A549 (cell line): Measurements from ENCODE around the gene HCFC2. TPM values are rescaled to one million over a fixed set of nuclear protein-coding genes. Genes with fewer than 3 reads are reported as not detected.

ENCODE experiments used
- ATAC-seq, 2 experiments: fragments of 200-7000 bp in 1 of 2; fragments of >200 bp in 1 of 2; cut with Nextera tagmentation in 1 of 2; cut with Tn5 transposase in 1 of 2; 3 replicates each; pipeline versions ENCODE4 v1.8.0 to v1.9.1; 2018 to 2020; ENCODE audit warnings: mild to moderate bottlenecking in 1 of 2, moderate library complexity in 1 of 2
- CTCF ChIA-PET: fragments of 300-600 bp; sonication (Branson Sonifier 250); formaldehyde crosslinking; extraction: SDS; loops from one replicate; lab custom pipeline; 2021; ENCODE audit warnings: antibody characterized with exemption, inconsistent platforms; lab: Yijun Ruan, JAX
- POLR2A ChIA-PET: fragments of 350-600 bp; formaldehyde crosslinking; extraction: SDS; loops from one replicate; lab custom pipeline; 2021; ENCODE audit warnings: antibody characterized with exemption, inconsistent platforms; lab: Yijun Ruan, JAX
- DNase-seq, 2 experiments: peaks; one replicate each; pipeline versions ENCODE4 v3.0.0 to v3.0.0-alpha.2; 2011 to 2016; ENCODE audit warnings: low read depth in 1 of 2, low spot score in 1 of 2
- FAIRE-seq: peaks from 2 replicates; lab custom pipeline; 2011; peaks lifted over from hg19 to GRCh38; lab: Jason Lieb, UNC
- H3K27ac ChIP-seq, 2 experiments: fragments of >200 bp; sonication (Bioruptor Twin); formaldehyde crosslinking; 3 replicates each; pipeline ENCODE4 v1.5.1; 2016 to 2017
- H3K4me1 ChIP-seq: fragments of >200 bp; sonication (Bioruptor Twin); formaldehyde crosslinking; 3 replicates; pipeline ENCODE4 v1.6.1; 2016
- H3K4me2 ChIP-seq: fragments of >200 bp; sonication (Bioruptor Twin); formaldehyde crosslinking; 3 replicates; pipeline ENCODE4 v1.6.1; 2016
- H3K4me3 ChIP-seq: fragments of >200 bp; sonication (Bioruptor Twin); formaldehyde crosslinking; 3 replicates; pipeline ENCODE4 v1.5.1; 2016
- H3K9me3 ChIP-seq: fragments of >200 bp; sonication (Bioruptor Twin); formaldehyde crosslinking; 3 replicates; pipeline ENCODE4 v1.6.1; 2016
- CBX8 ChIP-seq: fragments of 200-600 bp; sonication (generic); IDR thresholded peaks from 2 replicates; pipeline ENCODE4 v1.6.1; 2016
- CTCF ChIP-seq: fragments of >200 bp; sonication (Bioruptor Twin); formaldehyde crosslinking; IDR thresholded peaks from 3 replicates; pipeline ENCODE4 v1.5.1; 2016
- ELK1 ChIP-seq: fragments of 150-350 bp; IDR thresholded peaks from 2 replicates; pipeline ENCODE4 v1.6.1; 2014; ENCODE audit warnings: low read depth, mild to moderate bottlenecking, low read length
- FOSB ChIP-seq: fragments of 250-450 bp; sonication (Bioruptor Pico); IDR thresholded peaks from 2 replicates; pipeline ENCODE4 v1.5.0; 2020; ENCODE audit warnings: mild to moderate bottlenecking, moderate library complexity
- GATA3 ChIP-seq: IDR thresholded peaks from 2 replicates; pipeline ENCODE4 v1.6.1; 2012; ENCODE audit warnings: borderline replicate concordance
- HEYL ChIP-seq: fragments of 250-450 bp; sonication (Bioruptor Pico); IDR thresholded peaks from 2 replicates; pipeline ENCODE4 v1.8.0; 2021; ENCODE audit warnings: mild to moderate bottlenecking, moderate library complexity
- HOXA7 ChIP-seq: fragments of 250-450 bp; sonication (Bioruptor Pico); IDR thresholded peaks from 2 replicates; pipeline ENCODE4 v1.5.0; 2020; ENCODE audit warnings: mild to moderate bottlenecking, moderate library complexity
- KDM1A ChIP-seq: fragments of 200-600 bp; sonication (generic); IDR thresholded peaks from 2 replicates; pipeline ENCODE4 v1.6.1; 2016; ENCODE audit warnings: low read depth, mild to moderate bottlenecking
- MAFK ChIP-seq: fragments of 450-650 bp; IDR thresholded peaks from 2 replicates; pipeline ENCODE4 v1.6.1; 2014; ENCODE audit not compliant: partially characterized antibody
- MAX ChIP-seq: IDR thresholded peaks from 2 replicates; pipeline ENCODE4 v1.6.1; 2012
- MYC ChIP-seq: IDR thresholded peaks from 2 replicates; pipeline ENCODE4 v1.6.1; 2012; ENCODE audit warnings: mild to moderate bottlenecking, inconsistent platforms, low read length, improper control_type of control experiment, borderline replicate concordance
- RAD21 ChIP-seq, 2 experiments: fragments of >200 bp in 1 of 2; sonication (Bioruptor Twin) in 1 of 2; formaldehyde crosslinking in 1 of 2; IDR thresholded peaks in 1 of 2; conservative IDR thresholded peaks in 1 of 2; 2 replicates in 1 of 2; 3 replicates in 1 of 2; pipeline ENCODE4 v1.6.1; 2012 to 2018; ENCODE audit warnings: inconsistent platforms in 1 of 2
- RARB ChIP-seq: fragments of 250-450 bp; sonication (Bioruptor Pico); IDR thresholded peaks from 2 replicates; pipeline ENCODE4 v1.8.0; 2021; ENCODE audit warnings: mild to moderate bottlenecking, moderate library complexity
- SMC3 ChIP-seq: fragments of >200 bp; sonication (Bioruptor Twin); formaldehyde crosslinking; IDR thresholded peaks from 3 replicates; pipeline ENCODE4 v1.6.1; 2018; ENCODE audit warnings: inconsistent platforms
- SREBF2 ChIP-seq: fragments of 450-650 bp; IDR thresholded peaks from 2 replicates; pipeline ENCODE4 v1.6.1; 2014; ENCODE audit warnings: mild to moderate bottlenecking, moderate library complexity
- TFCP2L1 ChIP-seq: fragments of 250-450 bp; sonication (Bioruptor Pico); IDR thresholded peaks from 2 replicates; pipeline ENCODE4 v1.5.0; 2021; ENCODE audit warnings: mild to moderate bottlenecking
- TP53 ChIP-seq: fragments of 250-450 bp; sonication (Bioruptor Pico); IDR thresholded peaks from 2 replicates; pipeline ENCODE4 v1.5.0; 2021; ENCODE audit warnings: mild to moderate bottlenecking, moderate library complexity
- ZC3H11A ChIP-seq: fragments of 450-650 bp; IDR thresholded peaks from 2 replicates; pipeline ENCODE4 v1.6.1; 2014; ENCODE audit warnings: antibody characterized with exemption, mild to moderate bottlenecking
- ZSCAN20 ChIP-seq: fragments of 250-450 bp; sonication (Bioruptor Pico); IDR thresholded peaks from 2 replicates; pipeline ENCODE4 v1.8.0; 2022; ENCODE audit warnings: mild to moderate bottlenecking, moderate library complexity
- WGBS: methylation state at CpG from one replicate; pipeline ENCODE4 v1.1.6; 2017; ENCODE audit errors: missing lambda C conversion rate; 5-methylcytosine and 5-hydroxymethylcytosine counted together
- polyA plus RNA-seq, 4 experiments: library from polyadenylated mRNA; depleted of rRNA in 3 of 4; stranded (reverse); fragments of >200 nt; fragmentation: RNase III in 1 of 4; extraction: RNeasy Plus Mini Kit Qiagen cat#74134 plus additional on column Dnase treatment in 1 of 4; gene quantifications; 2 replicates in 3 of 4; 3 replicates in 1 of 4; pipeline ENCODE4 v1.2.3, GENCODE V29; 2011 to 2017

HCFC2 gene
- polyA plus RNA-seq, 2 of the 4 experiments (the other 2 are of a cell fraction): 5.0 to 10.0 TPM

GRCh38 chr12:104106965-104107364, 42.6 kb downstream of the HCFC2 start:
- no peaks in the 10 kb centered on the region for H3K9me3 ChIP-seq
- CTCF ChIA-PET: interaction anchor here (2.8 kb wide), 2 partner anchors 20 to 223 kb away, joined by 10 to 15 read pairs; no protein-coding TSS in a partner anchor
- no peak for DNase-seq
- 80% methylated on average over 2 of the region's 2 CpGs for WGBS
- no peak for FAIRE-seq
- POLR2A ChIA-PET: no interaction called here
- no peak overlapping the region for H3K27ac ChIP-seq
- TF ChIP-seq RARB: no peak
- no peak for TF ChIP-seq MYC
- TF ChIP-seq TP53 (CRISPR knock-in tag): no peak
- TF ChIP-seq, all 56 proteins: peak for 0
- H3K4me2 ChIP-seq: no peak overlapping the region
- no peak overlapping the region for H3K4me3 ChIP-seq
- H3K4me1 ChIP-seq: peaks cover 9% of the 10 kb centered on the region; the same call in 2 of the 3 replicates
- no peak for ATAC-seq

- ATAC-seq: peak; percentile 94 to 97
- no peak overlapping the region for H3K4me2 ChIP-seq
- POLR2A ChIA-PET: interaction anchor here (0.5 to 1.8 kb wide), 8 partner anchors 29 to 287 kb away, joined by 3 to 17 read pairs (median 4); partner anchors contain the start of genes NFYB and TDG
- 40% methylated on average over 6 of the region's 6 CpGs for WGBS
- TF ChIP-seq ELK1 (no peak), GATA3 (peak; percentile 90), ZSCAN20 (no peak), RARB (no peak), KDM1A (no peak), HOXA7 (no peak), ZC3H11A (no peak), MAFK (no peak), CBX8 (no peak), CTCF (peak; percentile 95), SREBF2 (no peak), TFCP2L1 (CRISPR knock-in tag) (no peak), MAX (0 out of 2 replicates have a peak, but pooled peaks have one; percentile 18), RAD21 (conservative IDR thresholded peaks at IDR 0.05 in 1 of 2, IDR thresholded peaks at IDR 0.05 in 1 of 2) (peak; percentile 84 to 92), SMC3 (peak; percentile 89), FOSB (CRISPR knock-in tag) (no peak), HEYL (CRISPR knock-in tag) (no peak)
- no peaks in the 10 kb centered on the region for H3K9me3 ChIP-seq
- no peak overlapping the region for H3K27ac ChIP-seq
- FAIRE-seq: peak; percentile 84
- DNase-seq: peak; percentile 71 to 89
- peaks cover 9% of the 10 kb centered on the region; the same call in 2 of the 3 replicates for H3K4me1 ChIP-seq
- no peak overlapping the region for H3K4me3 ChIP-seq
- CTCF ChIA-PET: interaction anchor here (0.5 to 2.8 kb wide), 63 partner anchors 9 to 490 kb away, joined by 3 to 21 read pairs (median 4); partner anchors contain the start of gene TDG
Measured at GRCh38 chr12:104108755-104109445, 44.6 kb downstream of the HCFC2 start.
